GM18870 (cell line): ENCODE measurements around the gene SFTPD.
A peak's percentile ranks its signal among the peaks of the same experiment; 100 is the strongest.

Experiments
- ATAC-seq: cut with Tn5 transposase; IDR thresholded peaks from one replicate; pipeline ENCODE4 v1.9.1; 2021; ENCODE audit warnings: moderate library complexity; ENCODE audit not compliant: unreplicated experiment

Gene SFTPD

DNA sequence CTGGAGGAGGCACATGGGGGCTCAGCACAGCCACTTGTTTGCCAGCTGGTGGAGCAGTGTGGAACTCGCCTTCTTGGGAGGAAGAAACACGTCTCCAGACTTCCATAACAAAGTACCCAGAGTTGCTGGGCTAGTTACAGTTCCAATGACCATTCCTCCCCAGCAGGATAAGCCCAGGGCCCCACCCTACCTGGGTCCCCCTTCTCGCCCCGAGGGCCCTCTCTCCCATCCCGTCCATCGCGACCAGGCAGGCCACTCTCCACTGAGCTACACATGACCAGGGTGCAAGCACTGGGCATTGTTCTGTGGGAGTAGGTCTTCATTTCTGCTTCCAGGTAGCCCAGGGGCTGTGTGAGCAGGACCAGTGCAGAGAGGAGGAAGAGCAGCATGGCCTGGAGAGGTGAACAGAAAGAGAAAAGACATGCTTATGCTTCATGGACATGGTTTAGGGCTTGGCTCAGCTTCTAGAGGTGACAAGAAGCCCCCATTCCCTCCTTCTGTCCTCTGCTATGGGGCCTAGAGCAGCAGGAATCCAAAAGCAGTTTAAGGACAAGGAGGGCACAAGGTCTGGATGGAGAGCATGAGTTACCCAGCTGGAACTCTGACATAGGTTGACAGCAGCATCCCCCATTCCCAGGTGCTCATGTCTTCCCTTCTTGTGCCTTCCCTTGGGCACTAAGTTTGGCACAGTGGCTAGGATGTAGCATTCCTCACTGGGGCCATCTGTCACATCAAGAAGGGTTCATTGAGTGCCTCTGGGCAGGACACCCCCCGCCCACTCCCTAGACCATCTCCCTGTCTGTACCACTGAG, 2.4 kb downstream of the SFTPD start:
- no peak for ATAC-seq

DNA sequence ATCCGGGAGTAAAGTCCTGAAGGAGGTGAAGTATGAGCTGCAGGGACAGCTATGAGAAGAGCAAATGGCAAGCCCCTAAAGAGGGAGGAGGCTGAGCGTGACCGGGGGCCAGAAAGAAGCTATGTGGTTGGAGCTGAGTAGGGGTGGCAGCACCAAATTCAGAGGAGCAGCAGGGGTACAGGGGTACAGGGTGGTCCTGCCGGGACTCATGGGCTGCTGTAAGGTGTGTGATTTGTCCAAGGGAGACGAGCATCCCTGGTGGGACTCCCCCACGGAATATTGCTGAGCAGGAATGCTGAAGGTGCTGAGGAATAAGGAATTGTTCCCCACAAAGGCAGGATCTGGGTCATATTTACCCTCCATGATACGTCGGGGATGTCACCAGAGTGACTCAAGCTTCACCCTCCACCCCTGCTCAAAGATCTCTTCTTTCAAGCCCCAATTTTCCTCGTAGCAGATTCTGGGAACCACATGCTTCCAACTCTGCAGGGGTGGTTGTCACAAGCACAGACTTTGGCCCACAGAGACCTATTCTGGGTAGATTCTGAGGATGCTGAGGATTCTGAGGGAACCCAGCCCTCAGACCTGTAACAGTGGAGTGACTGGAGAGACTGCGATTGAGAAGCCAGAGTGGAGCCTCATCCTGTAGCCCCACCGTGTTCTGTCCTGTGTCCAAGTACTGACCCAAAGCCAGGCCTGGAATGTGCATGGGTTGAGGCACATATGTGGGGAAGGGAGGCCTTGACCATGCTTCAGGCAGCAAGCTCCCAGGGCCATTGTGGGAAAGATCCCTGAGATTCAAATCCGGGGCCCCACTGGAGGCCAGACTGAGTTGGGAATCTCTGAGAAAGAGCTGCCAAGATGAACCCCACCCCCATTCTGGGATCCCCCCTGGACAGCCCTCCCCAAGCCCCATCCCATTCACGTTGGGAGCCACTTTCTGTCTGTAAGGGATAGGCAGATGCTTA, 4.2 kb downstream of the SFTPD start:
- ATAC-seq = no peak

DNA sequence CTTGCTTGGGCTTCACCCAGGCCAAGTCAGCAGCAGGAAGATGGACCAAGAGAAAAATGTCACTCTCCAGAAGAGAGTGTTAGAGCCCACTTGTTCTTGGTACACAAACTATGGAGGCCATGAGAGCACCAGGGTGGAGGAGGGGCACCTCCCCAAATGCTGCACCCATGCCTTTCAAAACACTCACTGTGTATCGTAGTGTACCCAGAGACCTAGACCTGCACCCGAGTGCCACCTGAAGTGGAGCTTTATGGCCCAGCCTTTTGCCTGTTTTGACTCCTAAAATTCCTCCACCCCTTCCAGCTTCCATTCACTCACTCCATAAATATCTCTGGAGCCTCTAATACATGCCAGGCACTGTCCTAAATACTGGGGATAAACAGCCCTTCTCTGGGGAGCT, 5.0 kb downstream of the SFTPD start:
- no peak for ATAC-seq

DNA sequence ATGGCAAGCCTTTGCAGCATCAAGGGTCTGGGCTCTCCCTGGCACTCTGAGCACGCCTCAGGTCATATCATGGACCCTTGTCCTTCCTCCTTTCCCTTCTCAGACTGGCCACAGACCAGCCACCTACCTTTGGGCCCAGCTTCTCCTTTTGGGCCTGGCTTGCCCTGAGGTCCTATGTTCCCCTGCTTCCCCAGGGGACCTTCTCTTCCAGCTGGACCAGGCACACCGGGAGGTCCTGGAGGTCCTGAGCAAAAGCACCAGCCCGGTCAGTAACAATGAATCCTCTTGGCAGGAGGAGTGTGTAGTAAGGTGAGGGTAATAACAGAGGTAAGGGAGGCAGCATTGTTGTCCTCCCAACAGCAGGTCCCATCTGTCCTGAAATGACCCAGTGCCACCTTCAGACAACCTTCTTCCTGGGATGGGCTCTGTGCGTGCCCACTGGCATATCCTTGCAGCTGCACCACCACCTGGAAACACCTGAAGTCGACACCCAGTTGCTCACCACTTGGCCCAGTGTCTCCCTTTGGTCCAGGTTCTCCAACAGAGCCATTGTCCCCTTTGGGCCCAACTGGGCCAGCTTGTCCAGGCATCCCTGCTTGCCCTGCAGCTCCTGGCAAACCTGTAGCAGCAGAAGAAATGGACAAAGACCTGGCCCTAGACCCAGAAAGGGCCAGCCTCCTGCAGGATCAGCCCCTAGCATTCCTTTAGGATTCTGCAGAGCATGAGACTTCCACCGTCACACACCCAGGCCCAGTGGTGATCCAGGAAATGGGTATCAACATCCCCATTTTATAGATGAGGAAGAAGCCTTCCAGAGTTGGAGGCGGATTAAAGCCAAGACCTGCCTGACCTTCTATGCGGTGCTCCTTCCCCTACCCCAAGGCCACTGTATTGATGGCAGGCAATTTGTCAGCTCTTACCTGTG, 6.4 kb downstream of the SFTPD start:
- no peak for ATAC-seq

DNA sequence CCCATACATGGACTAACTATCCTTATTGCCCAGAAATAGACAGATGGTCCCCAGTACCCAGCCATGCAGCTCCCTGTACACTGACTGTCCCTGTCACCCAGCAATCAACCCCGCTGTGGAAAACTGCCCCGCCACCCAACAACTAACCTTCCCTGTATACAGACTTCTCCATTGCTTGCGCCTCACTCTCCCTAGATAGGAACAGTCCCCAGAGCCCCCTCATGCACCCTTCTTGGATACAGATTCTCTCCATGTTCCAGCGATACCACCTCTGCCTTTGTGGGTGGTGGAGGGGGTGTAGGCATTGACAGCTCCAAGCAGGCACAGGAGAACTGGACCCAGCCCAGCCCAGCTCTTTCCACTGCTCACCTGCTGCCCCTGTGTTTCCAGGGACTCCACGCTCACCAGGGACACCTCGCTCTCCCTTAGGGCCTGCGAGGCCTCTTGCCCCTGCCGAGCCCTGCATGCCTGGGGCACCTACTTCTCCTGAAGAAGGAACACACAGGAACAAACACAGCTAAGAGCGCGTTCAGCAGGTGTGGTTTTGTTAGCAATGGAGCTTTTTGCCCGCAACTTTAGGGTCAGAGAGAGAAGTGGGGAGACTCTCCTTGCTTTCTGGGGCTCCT, 7.2 kb downstream of the SFTPD start:
- ATAC-seq = no peak

DNA sequence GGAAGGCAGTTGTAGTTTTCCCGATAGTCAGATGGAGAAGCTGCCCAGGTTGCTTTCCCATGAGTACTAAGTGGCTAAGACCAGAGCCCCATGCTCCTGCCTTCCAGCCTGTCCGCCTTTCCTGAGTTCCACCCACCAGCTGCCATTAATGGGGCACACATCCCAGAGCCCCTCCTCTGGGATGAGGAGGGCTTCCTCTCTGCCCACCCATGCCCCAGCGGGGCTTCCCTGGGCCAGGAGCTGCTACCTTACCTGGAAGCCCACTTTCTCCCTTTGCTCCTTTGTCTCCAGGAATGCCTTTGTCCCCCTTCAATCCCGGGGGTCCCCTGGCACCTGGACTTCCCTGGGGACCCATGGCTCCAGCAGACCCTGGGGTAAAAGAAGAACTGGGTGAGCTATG, 7.8 kb downstream of the SFTPD start:
- no peak for ATAC-seq

DNA sequence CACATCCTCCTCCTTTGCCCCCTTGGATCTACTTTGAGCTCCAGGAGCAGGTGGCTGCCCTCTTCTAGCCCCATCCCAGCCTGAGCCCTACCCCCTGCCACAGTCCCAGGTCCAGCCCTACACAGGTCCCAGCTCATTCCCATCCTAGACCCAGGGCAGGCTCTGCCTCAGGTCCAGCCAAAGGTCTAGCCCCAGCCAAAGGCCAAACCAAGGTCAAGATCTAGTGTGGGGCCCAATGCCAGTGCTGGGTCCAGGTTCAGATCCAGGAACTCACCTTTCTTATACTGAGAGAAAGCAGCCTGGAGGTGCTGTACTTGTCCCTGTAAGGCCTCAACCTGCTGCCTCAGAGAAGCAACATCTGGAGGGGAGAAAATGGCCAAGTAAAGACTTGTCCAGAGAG, 8.5 kb downstream of the SFTPD start:
- no peak for ATAC-seq

DNA sequence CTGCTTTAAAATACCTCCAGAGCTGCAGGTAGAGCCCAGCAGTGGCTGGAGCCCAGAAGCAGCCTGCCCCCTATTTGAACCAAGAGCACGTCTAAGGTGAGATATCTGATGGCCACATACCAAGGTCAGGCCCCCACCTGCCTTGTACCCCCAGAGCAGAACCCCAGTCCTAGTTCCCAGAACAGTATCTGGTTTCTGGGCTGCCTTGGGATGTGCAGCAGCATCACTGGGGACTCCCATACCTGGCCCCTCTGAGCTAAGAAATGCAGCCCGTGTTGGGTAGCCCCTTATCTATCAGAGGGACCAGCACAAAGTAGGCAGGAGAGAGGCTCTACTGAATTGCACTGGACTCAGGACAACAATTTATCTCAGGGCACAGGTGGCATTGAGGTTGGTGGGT, 8.9 kb downstream of the SFTPD start:
- ATAC-seq = no peak

DNA sequence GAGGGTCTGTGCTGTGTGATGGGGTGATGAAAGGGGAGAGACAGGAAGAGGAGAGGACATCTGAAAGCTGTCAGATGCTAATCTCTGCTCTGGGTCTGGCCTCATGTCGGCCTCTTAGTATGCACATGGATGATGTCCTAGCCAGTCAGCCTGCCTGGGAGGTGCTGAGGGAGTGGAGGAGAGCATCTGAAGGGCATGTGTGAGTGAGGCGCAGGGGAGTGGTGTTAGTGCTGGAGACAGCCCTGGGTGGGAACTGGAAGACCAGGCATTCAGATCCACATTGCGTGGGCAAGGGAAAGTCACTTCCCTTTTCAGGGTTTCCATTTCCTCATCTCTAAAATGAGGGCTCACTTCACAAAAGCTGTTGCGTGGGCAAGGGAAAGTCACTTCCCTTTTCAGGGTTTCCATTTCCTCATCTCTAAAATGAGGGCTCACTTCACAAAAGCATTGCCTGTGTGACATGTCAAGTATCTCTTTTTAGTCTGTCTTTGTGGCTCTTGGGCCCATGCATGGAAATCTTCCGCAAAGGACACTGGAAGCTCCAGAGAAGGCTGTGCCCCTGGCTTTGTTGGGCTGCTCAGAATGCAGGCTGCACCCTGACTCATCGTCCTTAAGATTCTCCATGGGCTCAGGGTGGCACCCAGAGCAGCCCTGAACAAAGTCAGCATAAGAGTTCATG, 10.0 kb downstream of the SFTPD start:
- peak; percentile 69 for ATAC-seq

DNA sequence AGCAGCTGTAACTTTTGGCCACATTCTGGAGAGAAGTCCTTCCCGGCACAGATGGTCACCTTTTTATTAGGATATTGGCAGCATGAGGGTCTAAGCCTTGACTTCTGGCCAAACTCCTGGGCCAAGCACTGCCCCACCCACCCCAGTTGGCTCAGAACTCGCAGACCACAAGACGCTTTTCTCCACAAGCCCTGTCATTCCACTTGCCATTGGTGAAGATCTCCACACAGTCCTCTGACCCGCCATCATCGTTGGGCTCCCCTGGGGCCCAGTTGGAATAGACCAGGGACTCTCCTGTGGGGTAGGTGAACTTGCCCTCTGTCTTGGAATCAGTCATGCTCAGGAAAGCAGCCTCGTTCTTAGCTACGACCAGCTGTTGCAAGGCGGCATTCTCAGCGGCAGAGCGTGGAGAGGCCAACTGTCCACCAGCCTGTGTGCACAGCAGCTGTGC, 11.2 kb downstream of the SFTPD start:
- ATAC-seq = no peak

DNA sequence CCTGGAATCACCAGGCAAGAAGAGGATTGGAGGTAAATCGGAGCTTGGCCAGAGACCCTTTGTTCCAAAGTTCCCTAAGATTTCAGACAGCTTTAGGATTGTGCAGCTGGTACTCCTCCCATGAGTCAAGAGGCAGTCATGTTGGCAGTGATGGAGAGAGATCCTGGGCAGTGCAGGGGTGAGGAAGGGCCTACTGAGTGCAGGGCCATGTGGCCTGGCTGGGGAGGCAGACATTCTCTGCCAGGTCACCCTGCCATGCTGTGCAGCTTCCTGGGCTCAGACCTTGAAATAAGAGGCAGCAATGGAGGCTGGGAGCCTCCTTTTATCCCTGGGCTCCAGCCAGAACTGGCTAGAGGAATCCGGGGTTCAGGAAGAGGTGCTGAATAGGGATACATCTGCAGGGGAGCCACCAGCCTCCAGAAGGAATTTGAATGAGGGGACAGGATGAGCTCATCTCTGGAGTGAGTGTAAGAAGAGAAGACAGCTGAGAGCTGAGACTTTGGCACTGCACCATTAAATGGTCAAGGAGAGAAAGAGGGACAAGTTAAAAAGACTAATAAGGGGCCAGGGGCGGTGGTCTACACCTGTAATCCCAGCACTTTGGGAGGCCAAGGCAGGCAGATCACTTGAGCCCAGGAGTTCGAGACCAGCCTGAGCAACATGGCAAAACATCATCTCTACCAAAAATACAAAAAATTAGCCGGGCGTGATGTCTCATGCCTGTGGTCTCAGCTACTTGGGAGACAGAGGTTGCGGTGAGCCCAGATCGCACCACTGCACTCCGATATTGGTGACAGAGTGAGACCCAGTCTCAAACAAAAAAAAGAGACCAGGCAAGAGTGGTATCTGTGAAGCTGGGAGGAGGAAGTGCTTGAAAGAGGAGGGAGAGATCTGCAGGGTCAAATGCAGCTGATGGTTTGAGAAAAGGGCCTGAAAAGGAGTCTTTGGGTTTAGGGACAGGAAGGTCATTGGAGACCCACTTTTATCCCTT, 12.0 kb downstream of the SFTPD start:
- ATAC-seq = no peak

DNA sequence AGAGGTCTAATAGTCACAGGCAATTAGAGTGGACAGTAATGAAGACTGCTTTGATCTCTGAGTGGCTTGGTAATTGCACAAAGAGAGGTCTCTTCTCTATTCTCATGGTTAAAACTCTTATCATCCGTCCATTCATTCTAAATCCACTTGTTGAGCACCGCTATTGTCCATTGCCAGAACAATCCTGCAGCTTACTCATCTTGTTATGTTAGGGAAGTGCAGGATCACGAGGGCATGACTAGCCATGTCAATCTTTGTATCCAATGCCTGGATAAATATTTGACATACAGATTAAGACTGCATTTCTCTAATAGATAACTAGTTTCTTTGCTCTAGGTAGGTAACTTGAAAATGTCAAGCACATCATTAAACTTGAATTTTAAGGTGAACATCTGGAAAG, 14.9 kb downstream of the SFTPD start:
- ATAC-seq = no peak

DNA sequence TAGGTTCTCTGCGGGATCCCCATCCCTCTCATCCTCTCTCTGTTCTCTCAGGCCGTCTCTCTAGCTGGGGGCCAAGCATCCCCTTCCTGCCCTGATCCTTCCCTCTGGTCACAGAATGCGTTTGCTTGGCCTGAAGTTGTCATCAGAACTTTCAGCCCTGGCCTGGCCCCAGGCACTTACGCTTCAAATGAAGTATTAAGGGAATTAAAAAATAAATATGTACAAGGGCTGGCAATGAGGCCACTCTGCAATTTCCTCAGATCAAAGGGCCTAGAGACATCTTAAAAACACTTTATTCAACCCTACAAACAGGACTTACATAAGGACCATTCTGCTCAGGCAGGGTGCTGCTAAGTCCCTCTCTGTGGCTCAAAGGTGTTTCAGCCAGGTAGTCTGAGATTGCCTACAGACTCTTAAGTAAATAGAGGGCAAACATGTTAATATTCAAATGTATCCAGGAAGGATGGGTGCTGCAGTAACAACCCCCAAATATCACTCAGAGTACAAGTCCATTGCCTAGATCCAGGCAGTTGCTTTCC, 16.0 kb downstream of the SFTPD start:
- ATAC-seq = no peak

DNA sequence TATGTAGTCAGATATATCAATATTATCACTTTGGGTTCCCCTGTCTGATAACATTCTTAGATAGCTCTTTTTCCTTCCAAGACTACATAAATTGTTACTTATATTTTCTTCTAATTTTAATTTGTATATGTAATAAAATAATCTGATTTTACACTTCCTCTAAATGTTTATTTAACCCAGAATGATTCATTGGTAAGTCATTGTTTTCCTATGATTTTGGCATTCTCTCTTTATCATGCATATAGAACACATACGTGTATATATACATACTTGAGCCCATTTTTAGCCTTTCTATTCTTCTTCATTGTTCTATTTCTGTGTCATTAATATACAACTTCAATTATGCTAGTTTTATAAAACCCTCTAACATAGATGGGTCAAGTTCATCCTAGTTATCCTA, 16.6 kb downstream of the SFTPD start:
- ATAC-seq = no peak

DNA sequence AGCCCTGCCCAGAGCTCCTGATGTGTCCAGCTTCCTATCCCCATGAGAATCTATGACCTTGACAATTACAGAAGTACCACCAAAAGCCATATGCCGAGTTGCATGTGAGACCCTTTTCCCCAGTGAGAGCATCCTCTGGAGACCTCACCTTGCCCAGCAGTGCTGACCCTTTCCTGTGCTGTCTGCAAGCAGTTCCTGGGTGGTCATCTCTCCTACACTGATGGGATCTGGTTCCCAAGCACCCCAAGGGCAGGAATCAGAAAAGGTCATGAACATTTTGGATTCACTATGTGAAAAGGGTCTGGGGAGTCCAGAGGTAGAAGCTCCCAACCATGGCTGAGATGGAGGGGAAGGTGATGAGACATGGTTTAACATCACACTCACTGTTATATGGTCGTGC, 18.2 kb downstream of the SFTPD start:
- ATAC-seq = no peak

DNA sequence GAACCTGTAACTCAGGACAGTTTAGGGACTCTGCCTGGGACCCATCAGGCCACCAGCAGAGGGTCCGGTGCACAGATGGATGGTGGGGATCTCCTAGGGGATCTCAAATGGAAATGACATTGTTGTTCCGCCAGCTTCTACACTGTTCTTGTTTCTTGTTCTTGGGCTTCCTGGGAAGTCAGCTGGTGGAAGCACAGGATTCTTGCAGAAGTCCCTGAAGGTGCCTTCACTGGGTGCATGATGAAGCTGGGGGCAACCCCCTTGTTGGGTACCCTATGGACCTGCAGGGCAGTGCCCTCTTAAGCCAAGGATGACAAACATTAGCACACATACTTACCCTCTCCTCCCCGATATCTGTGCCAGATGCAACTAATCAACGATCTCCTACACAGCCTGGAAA, 18.6 kb downstream of the SFTPD start:
- ATAC-seq = no peak

DNA sequence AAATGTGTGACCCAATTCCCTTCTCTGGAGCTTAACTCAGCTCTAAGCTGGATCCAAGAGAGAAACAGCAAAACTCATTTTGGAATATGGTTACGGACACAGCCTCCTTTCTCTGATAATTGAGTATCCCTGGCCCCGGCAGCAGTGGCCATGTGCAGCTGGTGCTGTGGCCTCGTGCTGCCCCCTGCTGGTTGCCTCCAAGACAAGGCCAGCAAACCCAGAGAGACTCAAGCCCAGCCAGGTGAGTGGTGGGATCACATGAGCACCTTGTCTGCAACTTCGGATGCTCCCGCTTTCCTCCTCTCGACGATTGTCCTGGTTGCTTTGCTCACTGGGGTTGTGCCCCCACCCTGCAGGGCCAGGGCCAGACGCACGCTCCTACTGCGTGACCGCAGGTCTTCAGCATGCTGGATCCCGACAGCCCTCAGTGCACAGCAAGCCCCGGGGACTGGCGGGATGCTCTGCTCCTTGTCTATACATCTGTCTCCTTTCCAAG, 19.4 kb downstream of the SFTPD start:
- ATAC-seq = peak; percentile 65

DNA sequence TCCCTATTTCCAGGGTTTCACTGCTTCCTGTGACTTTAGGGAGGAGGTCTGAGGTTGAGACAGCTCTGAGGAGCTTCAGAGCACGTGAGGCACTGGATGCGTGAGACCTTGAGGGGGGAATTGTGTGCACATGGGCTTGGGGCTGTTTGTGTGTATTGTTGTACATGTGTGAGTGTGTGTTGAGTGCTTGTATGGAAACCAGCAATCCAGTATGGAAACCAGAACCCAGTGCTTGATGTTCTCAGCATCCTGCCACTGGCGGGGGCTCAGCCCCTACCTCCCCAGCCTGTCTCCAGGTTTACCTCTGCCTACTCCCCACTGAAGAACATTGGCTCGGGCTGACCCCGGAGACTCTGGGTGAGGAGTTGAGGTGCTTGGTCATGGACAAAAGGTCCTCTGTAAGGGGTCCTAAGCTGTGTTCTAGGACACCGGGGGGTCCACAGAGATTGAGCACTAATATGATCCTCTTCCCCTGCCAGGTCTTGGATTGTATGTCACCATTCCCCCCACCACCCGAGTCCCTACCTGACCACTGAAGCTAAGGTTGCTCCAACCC, 20.8 kb downstream of the SFTPD start:
- ATAC-seq = no peak
